K562 treated with DMSO at 1 percent for 12 hours (cell line): ENCODE data around the gene DNAJB8. TPM values are rescaled to one million over a fixed set of nuclear protein-coding genes. Genes with fewer than 3 reads are reported as not detected.

ENCODE experiments used
- total RNA-seq: library from RNA; unstranded; fragments of 300-600 nt; gene quantifications from 2 replicates; pipeline ENCODE4 v1.2.3, GENCODE V29; 2022; ENCODE audit not compliant: insufficient read depth

DNAJB8 gene
- total RNA-seq = not detected in 2 replicates

DNA sequence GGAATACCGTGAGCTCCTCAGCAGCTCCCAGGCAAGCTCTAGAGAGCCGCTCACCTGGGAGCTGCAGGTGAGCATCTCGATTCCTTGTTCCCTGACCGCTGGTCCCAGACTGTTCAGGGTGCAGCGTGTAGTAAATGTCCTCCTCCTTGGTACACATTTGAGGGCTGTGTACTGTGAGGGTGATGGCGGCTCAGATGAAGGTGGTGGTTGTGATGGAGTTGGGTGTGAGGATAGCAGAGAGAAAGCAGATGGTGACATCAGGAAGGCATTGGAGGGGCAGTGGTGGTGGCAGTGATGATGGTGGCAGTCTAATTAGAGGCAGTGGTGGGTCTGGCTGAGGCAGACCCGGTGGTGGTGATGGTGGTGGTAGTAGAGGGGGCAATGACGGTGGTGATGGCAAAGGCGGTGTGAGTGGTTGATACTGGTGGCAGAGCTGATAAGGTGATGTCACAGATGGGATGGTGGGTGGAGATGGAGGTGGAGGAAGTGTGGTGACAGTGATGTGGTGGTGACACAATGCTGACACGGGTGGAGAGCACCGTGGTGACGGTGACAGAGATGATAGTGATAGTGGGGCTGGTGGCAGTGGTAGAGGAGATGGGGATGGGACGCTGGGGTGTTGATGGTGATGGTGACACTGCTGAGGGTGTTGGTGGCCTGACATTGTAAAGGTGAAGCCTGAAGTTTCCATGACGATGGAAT lies at the start of gene DNAJB8:
Gene DNAJB8 (minus strand): TSS at position 51 of the 702 bp plus-strand sequence. CDS start 3,645 bp downstream, outside the sequence.

GRCh38 chr3:128492671-128493569 lies 26.2 kb upstream of the DNAJB8 start, which contains the start of gene GATA2:
GATA2 (minus strand) TSS chr3:128493201; CDS start chr3:128487031, 6,170 bp downstream.

Other genes starting within 250 kb of the DNAJB8 start
- 101 and 159 TPM in 2 replicates for gene GATA2, start 26.3 kb upstream of the DNAJB8 start, total RNA-seq
- 130 and 160 TPM in 2 replicates for gene RPN1, start 183.9 kb upstream of the DNAJB8 start, total RNA-seq